HK-2 (cell line): ENCODE measurements around the gene AURKAIP1.

Experiments
- DNase-seq: peaks from one replicate; pipeline ENCODE4 v3.0.0-alpha.2; 2018; ENCODE audit not compliant: unreplicated experiment

AURKAIP1 gene

DNA sequence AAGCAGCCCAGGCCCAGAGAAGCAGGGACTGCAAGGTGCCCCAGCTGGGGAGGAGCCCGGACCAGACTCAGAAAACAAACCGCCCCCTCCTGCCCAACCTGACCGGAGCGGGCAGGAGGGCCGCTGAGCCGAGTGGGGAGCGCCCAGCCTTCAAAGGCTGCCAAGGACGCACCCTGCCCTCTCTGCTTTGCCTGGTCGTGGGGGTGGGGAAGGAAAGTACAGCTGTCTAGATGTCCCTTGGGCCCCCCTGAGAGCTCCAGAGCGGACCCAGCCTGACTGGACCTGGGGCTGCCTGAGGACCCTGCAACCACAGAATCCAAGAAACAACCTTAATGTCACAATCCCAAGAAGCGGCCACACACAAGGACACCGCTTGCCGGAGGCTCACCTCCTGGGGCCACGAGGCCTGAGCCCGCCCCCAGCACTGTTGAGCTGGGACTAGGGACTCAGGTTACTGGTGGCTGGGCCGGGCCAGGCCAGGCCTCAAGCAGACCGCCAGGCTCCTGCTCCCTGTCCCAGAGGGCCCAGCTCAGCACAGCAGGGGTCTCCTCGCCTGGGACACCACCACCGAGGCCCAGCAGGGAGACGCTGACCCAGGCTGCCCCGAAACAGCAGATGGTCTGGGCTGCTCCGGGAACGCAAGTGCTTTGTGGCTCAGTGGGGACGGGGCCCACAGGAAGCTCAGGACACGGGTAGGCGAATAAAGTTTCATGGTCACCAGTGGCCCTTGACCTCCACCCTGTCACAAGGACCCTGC, 27.2 kb downstream of the AURKAIP1 start:
- peak; percentile 63 for DNase-seq

DNA sequence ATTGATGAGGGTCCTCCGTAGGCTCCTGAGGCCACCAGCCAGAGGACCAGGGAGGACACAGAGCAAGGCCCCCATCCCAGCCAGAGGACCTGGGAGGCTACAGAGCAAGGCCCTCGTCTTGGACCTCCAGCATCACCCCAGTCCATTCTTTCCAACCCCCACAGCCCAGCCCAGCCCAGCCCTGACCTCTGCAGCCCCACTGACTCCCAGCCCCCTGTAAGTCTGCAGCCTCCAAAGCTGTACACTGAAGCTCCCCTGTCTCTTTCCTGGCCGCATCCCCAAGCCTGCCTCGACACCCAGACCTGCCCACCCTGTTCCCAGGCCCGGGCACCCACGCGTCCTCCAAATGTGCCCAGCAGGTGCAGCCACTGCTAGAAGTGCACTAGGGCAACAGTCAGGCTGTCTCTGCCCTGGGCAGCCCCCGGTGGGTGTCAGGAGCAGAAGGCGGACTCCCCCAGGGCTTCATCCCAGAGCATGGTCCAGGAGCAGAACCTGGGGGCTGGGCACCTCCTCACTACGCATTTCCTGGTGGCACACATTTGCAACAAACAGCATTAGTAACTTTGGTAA, 27.9 kb downstream of the AURKAIP1 start:
- no peak for DNase-seq

DNA sequence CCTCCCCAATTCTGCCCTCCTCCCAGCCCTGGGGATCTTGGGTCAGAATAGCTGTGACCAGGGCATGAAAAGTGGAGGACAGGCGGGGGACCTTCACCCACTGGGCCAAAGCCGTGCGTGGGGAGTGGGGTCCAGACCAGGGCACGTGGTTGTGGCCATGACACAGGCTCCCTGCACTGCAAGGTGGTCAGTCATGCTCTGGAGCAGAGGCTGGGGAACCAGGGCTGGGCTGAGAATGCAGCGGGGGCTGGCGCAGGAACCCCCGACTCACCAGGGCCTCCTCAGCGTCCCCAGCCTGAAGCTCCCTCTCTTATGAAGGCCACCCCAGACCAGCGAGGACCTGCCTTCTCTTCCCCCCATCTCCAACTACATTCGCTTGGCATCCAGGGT, 28.5 kb downstream of the AURKAIP1 start:
- DNase-seq = no peak

DNA sequence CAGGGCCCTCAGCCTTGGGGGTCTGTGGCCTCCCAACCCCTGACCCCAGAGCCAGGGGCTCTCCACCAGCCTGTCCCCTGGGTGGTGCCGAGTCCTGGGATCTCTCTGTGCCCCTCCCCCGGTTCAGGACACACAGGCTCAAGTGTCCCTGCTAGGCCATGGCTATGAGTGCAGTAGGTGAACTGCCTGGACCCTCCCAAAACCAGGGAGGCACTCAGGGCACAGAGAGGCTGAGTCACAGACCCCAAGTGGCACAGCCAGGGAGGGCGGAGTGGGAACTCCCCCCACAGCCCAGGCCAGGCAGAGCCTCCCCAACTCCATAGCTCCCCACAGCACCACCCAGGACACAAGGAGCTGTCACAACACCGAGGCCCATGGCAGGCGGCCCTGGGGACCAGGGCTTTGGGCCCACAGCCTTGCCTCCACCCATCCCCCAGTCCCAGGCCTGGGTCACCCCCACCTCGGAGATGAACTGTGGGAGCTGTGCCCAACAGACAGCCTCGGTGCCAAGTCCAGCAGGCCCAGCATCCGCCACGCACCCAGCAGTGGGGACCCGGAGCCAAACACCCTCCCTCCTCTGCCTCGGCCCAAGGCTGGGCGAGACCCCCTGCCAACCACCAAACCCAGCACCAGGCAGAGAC, 29.0 kb downstream of the AURKAIP1 start:
- DNase-seq = no peak

DNA sequence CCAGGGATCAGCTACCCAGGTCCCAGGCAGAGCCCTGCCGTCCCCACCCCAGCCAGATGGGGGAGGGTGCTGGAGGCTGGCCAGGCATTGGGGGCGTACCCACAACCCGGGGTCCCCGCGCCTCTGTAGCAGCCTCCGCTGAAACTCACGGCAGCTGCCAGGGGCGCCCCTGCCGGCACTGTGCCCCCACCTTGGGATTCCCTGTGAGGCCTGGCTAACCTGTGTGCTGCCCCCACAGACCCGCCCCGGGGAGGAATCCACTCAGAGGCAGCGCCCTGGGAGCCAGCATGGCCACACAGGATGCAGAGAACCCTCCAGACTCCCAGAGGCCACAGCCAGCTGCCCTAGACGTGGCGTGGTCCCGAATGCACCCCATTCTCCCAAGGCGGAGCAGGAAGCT, 29.6 kb downstream of the AURKAIP1 start:
- DNase-seq = no peak

DNA sequence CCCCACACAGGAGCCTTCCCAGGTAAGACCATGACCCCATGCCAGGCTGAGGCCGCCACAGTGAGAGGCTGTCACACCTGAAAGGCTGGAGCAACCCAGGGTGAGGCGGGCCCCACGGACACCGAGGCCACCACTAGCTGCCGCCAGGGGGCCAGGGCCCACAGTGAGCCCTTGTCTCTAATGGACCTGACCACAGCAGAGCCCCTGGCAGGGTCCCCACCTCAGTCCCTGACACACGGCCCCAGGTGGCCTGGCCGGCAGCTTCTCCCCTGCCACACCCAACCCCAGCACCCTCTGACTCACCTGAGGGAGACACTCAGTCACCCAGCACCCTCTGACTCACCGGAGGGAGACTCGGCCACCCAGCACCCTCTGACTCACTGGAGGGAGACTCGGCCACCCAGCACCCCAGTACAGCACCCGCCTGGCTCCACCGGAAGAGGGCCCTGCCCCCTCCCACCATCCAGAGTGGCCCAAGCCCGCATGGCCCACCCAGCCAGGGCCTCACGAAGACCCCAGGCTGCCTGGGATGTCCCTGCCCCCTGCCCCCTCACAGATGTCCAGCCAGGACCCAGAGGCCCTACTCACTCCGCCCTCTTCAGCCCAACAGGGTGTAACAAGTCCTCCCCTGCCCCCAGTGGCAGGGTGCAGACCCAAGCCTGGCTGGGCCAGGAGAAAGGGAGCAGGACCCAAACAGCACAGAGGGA, 30.2 kb downstream of the AURKAIP1 start:
- peak; percentile 86 for DNase-seq

DNA sequence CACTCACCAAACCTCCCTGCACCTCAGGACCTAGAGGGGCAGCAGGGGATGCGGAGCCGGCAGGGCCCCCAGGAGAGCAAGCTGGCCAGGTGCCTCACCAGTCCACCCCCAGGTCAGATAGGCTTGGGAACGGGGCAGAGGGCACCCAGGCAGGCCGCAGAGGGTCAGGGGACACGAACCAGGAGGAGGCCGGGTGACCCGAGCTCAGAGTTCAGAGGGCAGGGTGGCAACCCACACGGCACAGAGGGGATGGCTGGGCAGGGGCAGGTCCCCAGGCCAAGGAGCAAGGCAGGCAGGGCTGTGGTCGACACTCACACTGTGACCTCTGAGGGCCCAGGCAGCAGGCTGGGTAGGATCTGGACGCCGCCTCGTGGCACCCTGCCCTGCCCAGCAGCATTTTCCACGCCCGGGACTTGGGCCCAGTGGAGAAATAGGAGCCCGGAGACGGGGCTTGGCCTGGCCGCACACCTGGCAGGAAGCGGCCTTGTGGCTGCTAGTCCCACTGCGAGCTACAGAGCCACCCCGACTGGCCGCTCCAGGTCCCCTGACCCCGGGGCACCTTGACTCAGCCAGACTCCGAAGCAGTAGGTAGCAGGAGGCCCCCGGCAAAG, 31.1 kb downstream of the AURKAIP1 start:
- no peak for DNase-seq

DNA sequence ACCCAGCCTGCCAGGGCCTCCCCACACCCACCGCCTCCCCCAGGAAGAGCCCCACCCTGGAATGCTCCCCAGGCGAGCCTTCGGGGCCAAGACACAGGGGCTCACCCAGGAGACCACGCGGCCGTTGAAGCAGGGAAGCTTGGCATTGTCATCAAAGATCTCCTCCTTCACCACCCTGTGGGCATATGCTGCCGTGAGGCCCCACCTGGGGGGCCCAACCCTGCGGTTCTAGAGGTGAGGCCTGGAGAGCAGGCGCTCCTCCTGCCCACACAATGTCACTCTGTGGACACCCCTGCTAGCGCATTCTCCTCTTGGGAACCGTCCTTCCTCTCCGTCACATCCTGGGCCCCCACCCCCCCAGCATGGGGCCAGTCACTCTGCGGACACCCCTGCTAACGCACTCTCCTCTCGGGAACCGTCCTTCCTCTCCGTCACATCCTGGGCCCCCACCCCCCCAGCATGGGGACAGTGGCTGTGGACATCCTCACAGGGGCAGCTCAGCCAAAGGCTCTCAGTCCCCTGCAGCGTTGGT, 32.4 kb downstream of the AURKAIP1 start:
- no peak for DNase-seq

DNA sequence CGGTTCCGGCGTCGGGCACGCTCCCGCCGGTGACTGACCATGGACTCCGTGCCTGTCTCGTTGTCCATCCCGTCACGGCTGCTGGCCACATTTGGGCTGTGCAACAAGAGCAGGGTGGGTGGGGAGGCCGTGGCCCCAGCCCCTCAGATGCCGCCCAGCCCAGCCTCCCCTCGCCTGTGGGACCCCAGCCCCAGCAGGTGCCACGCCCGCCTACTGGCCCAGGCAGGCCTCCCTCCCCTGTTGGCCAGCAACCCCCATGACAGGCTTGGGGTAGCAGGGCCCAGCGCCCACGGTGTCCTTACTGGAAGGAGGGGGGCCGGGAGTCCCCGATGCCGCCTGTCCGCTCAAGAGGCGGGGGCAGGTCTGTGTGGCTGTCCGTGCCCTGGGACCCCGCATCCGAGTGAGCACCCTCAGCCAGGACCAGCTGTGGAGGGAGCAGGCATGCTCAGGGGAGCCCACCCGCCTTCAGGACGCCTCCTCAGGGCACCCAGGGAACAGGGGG, 32.9 kb downstream of the AURKAIP1 start:
- DNase-seq = no peak

DNA sequence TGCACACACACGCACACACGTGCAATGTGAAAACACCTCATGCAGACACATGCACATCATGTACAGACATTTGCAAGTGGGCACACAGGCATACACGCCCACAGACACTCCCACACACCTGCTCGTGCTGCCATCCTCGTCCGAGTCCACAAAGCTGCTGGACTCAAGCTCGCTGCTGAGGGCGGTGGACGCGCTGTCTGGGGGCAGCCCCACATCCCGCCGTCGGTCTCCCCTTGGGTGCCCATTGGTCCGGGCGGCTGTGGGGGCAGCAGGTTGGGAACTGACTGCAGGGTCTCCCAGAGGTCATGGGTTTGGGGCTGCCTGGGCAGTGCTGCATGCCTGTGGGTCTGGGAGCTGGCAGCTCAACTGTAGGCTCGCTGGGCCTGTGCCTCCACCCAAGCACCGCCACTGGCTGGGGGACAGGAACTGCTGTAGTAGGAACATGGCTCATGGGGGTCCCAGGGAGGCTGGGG, 33.4 kb downstream of the AURKAIP1 start:
- DNase-seq = no peak

DNA sequence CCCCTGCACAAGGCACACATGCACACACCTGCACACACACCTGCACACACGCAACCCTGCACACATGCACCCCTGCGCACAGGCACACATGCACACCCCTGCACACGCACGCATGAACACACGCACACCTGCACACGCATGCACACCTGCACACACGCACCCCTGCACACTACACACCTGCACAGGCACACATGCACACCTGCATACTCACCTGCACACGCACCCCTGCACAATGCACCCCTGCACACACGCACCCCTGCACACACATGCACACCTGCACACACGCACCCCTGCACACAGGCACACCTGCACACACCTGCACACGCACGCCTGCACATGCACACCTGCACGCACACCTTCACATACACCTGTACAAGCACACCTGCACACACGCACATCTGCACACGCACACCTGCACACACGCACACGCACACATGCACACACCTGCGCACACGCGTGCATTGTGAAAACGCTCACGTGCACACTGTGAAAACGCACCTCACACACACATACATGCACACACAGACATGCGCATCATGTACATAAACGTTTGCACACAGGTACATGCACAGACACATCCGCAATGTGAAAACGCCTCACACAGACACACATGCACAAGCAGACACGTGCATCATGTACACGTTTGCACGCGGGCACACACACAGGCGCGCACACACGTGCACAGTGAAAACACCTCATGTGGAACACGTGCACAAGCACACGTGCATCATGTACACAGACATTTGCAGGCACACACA, 34.0 kb downstream of the AURKAIP1 start:
- DNase-seq = no peak

DNA sequence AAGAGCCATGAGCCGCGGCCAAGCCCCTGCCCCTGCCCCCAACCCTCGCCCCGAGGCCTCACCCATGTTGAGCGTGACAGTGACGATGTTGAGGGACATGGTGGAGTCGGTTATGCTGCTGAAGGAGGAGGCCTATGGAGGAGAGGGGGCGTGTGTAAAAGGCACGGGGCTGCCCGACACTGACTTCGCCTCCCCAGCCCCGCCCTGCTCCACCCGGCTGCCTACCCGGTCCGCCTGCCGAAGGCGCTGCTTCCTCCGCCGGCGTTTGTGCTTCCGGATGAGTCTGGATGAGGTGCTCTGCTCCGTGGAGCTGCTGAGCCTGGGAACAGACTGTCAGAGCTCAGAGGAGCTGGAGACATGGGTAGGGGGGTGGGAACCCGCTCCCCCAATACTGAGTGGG, 34.8 kb downstream of the AURKAIP1 start:
- no peak for DNase-seq

DNA sequence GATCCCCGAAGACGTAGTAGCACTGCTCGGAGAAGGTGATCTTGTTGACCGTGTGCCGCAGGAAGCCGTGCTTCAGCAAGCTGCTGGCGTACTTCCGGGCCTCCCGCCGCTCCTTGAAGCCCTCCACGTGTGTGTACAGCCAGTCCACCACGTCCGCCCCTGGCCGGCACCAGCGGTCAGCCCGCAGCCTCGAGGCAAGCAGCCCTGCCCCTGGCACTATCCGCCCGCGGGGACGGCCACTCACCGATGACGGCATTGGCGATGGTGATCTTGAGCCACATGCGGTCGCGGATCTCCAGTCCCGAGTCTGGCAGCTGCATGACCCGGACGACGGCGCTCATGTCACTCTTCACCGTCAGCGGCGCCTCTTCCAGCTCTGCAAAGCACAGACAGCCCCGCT, 36.7 kb downstream of the AURKAIP1 start:
- no peak for DNase-seq

DNA sequence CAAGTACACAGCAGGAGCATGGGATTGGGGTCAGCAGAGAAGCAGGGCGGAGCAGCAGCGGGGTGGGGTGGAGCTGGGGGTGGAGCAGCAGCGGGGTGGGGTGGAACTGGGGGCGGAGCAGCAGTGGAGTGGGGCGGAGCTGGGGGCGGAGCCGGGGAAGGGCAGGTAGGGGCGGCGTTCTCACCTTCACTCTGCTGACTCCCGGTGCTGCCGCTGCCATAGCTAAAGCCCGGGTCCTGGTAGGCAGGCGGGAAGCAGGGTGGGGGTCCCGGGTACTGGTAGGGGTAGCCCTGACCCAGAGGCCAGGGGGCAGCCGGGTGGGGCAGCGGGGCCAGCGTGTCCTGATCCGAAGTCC, 37.2 kb downstream of the AURKAIP1 start:
- DNase-seq = no peak

DNA sequence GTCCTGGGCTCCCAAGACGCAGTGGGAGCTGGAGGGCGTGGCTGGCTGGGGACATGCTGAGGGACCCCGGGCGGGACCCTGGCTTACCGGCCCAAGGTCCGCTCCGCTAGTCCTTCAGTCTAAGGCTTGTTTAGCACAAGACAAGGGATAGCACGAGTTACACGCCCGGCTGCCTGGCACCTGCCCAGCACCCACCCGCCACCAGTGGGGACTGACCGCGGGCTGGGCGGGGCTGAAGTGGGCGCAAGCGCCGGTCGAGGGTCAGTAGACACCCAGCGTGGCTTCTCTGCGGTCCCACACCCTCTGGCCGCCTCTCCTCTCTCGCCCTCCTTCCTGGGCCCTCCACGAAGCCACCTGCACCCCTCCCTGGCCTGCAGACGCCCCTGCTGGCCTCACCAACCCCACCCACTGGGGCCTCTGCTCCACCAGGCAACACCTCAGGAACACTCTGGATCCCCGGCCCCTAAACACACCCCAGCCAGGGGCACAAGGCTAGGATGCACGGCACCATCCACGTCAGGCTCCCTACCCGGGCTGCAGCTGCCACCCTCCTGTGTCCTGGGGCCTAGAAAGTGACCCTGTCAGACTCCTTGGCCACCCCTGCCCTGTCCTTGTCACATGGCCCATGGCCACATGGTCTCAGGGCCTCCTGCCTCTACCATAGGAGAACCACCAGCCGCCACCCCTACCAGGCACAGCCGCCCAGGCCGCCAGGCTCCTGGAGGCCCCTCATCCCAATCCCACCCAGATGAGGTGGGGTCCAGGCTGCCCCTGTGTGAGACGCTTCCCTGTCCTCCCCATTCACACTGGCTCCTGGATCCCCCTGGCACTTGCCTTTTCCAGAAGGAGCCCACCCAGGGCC, 37.8 kb downstream of the AURKAIP1 start:
- DNase-seq = no peak

DNA sequence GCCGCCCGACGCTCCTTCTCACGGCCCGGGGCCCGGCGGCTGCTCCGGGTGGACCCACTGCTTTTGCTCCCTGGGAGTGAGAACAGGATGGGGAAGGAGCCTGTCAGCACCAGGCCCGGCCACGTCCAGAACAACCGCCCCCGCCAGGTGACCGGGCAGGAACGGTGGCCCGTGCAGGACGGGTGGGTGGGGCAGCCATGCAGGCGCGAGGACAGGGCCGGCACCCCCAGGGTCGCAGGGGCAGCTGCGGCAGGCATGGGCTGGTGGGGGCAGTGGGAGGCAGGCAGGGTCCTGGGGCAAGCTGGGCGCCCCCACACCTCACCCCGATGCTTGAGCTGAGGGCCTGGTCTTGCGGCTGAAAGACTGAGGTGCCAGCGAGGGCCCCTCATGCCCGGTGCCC, 38.6 kb downstream of the AURKAIP1 start:
- no peak for DNase-seq

DNA sequence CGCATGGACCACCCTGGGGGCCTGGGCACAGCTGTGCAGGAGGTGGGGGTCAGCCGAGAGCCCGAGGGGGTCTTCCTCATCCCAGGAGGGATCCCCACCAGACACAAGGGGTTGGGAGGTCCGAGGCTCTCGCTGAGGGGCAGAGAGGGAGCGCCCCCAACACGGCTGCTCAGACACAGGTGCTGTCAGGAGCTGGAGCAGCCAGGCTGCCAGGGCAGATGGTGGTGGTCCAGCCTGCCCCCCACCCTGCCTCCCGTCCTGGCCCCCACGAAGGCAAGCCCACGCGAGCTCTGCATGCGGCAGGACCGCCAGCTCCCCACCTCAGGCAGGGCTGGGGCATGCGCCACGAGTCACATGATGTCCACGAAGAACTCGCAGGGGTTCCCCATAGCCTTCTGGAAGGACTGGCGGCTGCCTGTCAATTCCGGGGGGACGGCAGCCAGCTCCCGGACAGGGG, 39.2 kb downstream of the AURKAIP1 start:
- DNase-seq = no peak

DNA sequence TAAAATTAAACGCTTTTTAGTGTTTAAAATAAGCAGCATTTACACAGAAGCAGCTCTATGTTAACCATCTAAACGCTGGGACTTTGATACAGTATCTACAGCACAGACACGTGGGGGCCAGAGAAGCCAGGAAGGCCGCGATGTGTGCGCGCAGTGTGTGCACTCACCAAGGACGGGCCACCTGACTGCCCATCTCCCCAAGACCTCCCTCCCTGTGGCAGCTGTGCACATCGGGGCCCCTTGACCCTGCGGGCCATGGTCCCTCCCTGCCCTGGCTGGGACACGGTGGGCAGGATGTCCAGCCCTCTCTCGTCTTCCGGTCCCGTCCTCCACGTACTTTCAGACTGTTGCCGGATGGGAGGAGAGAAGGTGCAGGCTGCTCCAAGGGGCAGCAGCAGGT, 39.7 kb downstream of the AURKAIP1 start:
- no peak for DNase-seq

DNA sequence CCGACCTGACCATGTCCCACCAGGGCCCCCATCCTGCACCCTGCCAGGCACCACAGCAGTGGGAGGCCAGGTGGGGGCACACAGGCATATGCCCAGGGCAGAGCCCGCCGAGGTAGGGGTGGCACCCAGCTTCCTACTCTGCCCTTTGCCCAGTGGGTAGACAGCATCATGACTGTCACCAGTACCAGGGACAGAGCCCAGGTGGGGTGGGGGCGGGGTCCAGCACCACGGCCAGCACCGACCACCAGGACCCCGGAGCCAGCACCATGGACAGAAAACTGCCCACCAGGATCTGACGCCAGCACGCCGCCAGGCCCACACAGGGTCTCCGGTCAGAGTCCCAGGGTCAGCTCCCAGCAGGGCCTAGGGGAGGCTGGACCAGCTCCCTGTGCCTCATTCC, 40.2 kb downstream of the AURKAIP1 start:
- DNase-seq = no peak
